B cell (primary cell): ENCODE results near the gene GTF3C4. TPM values are rescaled to one million over a fixed set of nuclear protein-coding genes. Genes with fewer than 3 reads are reported as not detected.

Source experiments
- ATAC-seq: fragments of 200-7000 bp; cut with Tn5 transposase; one replicate; pipeline ENCODE4 v1.10.0; 2021; ENCODE audit warnings: low read depth, mild to moderate bottlenecking, moderate number of reproducible peaks, moderate library complexity
- CTCF ChIA-PET: fragments of 350-600 bp; sonication (Branson Sonifier 250); formaldehyde crosslinking; loops from one replicate; lab custom pipeline; 2021; ENCODE audit warnings: antibody characterized with exemption, inconsistent platforms; lab: Charles Lee
- POLR2A ChIA-PET: fragments of 350-600 bp; sonication (Branson Sonifier 250); formaldehyde crosslinking; loops from one replicate; lab custom pipeline; 2021; ENCODE audit warnings: antibody characterized with exemption; lab: Charles Lee
- DNase-seq: peaks from one replicate; pipeline ENCODE4 v3.0.0; 2013
- H2AFZ ChIP-seq: 2 replicates; pipeline ENCODE4 v1.6.1; 2012; ENCODE audit warnings: mild to moderate bottlenecking, low read depth, low read length; ENCODE audit not compliant: insufficient read depth, poor library complexity, severe bottlenecking
- H3K27ac ChIP-seq, 2 donors: 1 replicate in 1 of 2; 2 replicates in 1 of 2; pipeline ENCODE4 v1.5.1; 2012 to 2013; ENCODE audit warnings: low read length in 2 of 2, mild to moderate bottlenecking in 2 of 2, moderate library complexity in 1 of 2
- H3K27me3 ChIP-seq, 4 experiments: fragments of 200-600 bp in 1 of 4; sonication (generic) in 1 of 4; replicated peaks in 1 of 4; 1 replicate in 2 of 4; 2 replicates in 2 of 4; pipeline versions ENCODE4 v1.6.1 to v1.7.0; 2013 to 2016; ENCODE audit warnings: low read length in 3 of 4, mild to moderate bottlenecking in 2 of 4, mixed read lengths in 1 of 4, moderate library complexity in 1 of 4; ENCODE audit not compliant: insufficient read depth in 4 of 4, control insufficient read depth in 3 of 4; ENCODE audit errors: control extremely low read depth in 1 of 4
- H3K36me3 ChIP-seq, 2 experiments: replicated peaks in 1 of 2; 1 replicate in 1 of 2; 2 replicates in 1 of 2; pipeline versions ENCODE4 v1.6.1 to v1.7.1; 2013; ENCODE audit warnings: low read length in 1 of 2; ENCODE audit not compliant: insufficient read depth in 2 of 2, control insufficient read depth in 1 of 2; ENCODE audit errors: control extremely low read depth in 1 of 2, extremely low read depth in 1 of 2
- H3K4me1 ChIP-seq, 2 donors: fragments of 200-600 bp in 1 of 2; sonication (generic) in 1 of 2; 1 replicate in 1 of 2; 2 replicates in 1 of 2; pipeline versions ENCODE4 v1.5.1 to v1.6.1; 2013 to 2017; ENCODE audit warnings: low read length in 2 of 2; ENCODE audit not compliant: control insufficient read depth in 2 of 2, insufficient read depth in 2 of 2
- H3K4me2 ChIP-seq: replicated peaks from 2 replicates; pipeline ENCODE3; 2012; ENCODE audit warnings: mild to moderate bottlenecking, low read depth, low read length; ENCODE audit not compliant: poor library complexity, severe bottlenecking
- H3K4me3 ChIP-seq, 5 experiments: fragments of 200-600 bp in 1 of 5; sonication (generic) in 1 of 5; 1 replicate in 3 of 5; 2 replicates in 2 of 5; pipeline versions ENCODE4 v1.5.1 to v1.7.0; 2011 to 2016; ENCODE audit warnings: low read length in 4 of 5, mild to moderate bottlenecking in 4 of 5, low read depth in 2 of 5, control low read depth in 1 of 5, moderate library complexity in 1 of 5; ENCODE audit not compliant: insufficient read depth in 1 of 5; ENCODE audit errors: control extremely low read depth in 1 of 5, extremely low read depth in 1 of 5
- H3K79me2 ChIP-seq: fragments of 200-600 bp; sonication (generic); one replicate; pipeline ENCODE4 v1.6.0; 2016; ENCODE audit warnings: low read length; ENCODE audit not compliant: control insufficient read depth, insufficient read depth
- H3K9ac ChIP-seq: fragments of 200-600 bp; sonication (generic); 2 replicates; pipeline ENCODE4 v1.6.1; 2017; ENCODE audit warnings: mild to moderate bottlenecking, low read length, moderate library complexity
- H3K9me3 ChIP-seq, 3 donors: one replicate each; pipeline versions ENCODE4 v1.6.1 to v1.7.1; 2013; ENCODE audit warnings: low read length in 2 of 3; ENCODE audit not compliant: control insufficient read depth in 2 of 3, insufficient read depth in 1 of 3; ENCODE audit errors: control extremely low read depth in 1 of 3
- H4K20me1 ChIP-seq: 2 replicates; pipeline ENCODE4 v1.6.0; 2012; ENCODE audit warnings: mild to moderate bottlenecking, low read length; ENCODE audit not compliant: insufficient read depth, control insufficient read depth, poor library complexity, severe bottlenecking
- H3K27ac Mint-ChIP-seq: one replicate; pipeline ENCODE4 v1.8.0; 2021; ENCODE audit warnings: mixed read lengths
- H3K27me3 Mint-ChIP-seq: one replicate; pipeline ENCODE4 v1.8.0; 2021; ENCODE audit warnings: mixed read lengths
- H3K4me1 Mint-ChIP-seq: one replicate; pipeline ENCODE4 v1.8.0; 2021; ENCODE audit warnings: mixed read lengths
- H3K4me3 Mint-ChIP-seq: one replicate; pipeline ENCODE4 v1.8.0; 2021; ENCODE audit warnings: mixed read lengths
- H3K9me3 Mint-ChIP-seq: one replicate; pipeline ENCODE4 v1.8.0; 2022; ENCODE audit warnings: mixed read lengths; ENCODE audit not compliant: insufficient read depth
- CTCF ChIP-seq: fragments of 200-600 bp; IDR thresholded peaks from one replicate; pipeline ENCODE4 v1.8.0; 2022; ENCODE audit warnings: antibody characterized with exemption, mild to moderate bottlenecking
- EZH2 ChIP-seq: IDR thresholded peaks from 2 replicates; pipeline ENCODE4 v1.6.1; 2012; ENCODE audit warnings: borderline replicate concordance, low read depth, mild to moderate bottlenecking, moderate library complexity, low read length; ENCODE audit not compliant: insufficient read depth, poor library complexity, severe bottlenecking
- WGBS: methylation state at CpG from one replicate; pipeline ENCODE4 v1.1.5; 2013; ENCODE audit warnings: missing lambda C conversion rate; ENCODE audit not compliant: insufficient coverage; 5-methylcytosine and 5-hydroxymethylcytosine counted together
- intact Hi-C: fragments of 100-400 bp; cut with micrococcal nuclease; formaldehyde crosslinking; loops from one replicate; pipeline ENCODE4 v1.10.0; 2022
- polyA plus RNA-seq: library from polyadenylated mRNA; depleted of rRNA; stranded (reverse); fragments of >200 nt; gene quantifications from 2 replicates; pipeline ENCODE4 v1.2.3, GENCODE V29; 2012
- total RNA-seq, 2 donors: library from RNA; stranded (reverse); fragments of 120-200 nt in 1 of 2; gene quantifications; 1 replicate in 1 of 2; 2 replicates in 1 of 2; pipeline versions ENCODE4 v1.2.3 to v1.2.4, GENCODE V29; 2013 to 2022

GTF3C4 gene
- total and polyA plus RNA-seq, 2 donors (not counting 1 experiment from before 2014, with no cell fraction given): 1.5 to 17.0 TPM

- Histone ChIP-seq H3K27ac (no peak overlapping the region), H3K4me3 (no peak overlapping the region), H4K20me1 (no peaks in the 10 kb centered on the region), H2AFZ (no peak overlapping the region), H3K4me2 (no peak overlapping the region), H3K4me1 (no peaks in the 10 kb centered on the region), H3K79me2 (no peaks in the 10 kb centered on the region), H3K9ac (no peak overlapping the region), H3K9me3 (no peaks in the 10 kb centered on the region), H3K36me3 (no peaks in the 10 kb centered on the region), H3K27me3 (peaks cover 0 to 34% (median 14%) of the 10 kb centered on the region in 4 experiments)
- no peaks in the 10 kb centered on the region for H3K9me3 Mint-ChIP-seq
- TF ChIP-seq CTCF (no peak), EZH2 (no peak)
- H3K27me3 Mint-ChIP-seq: peaks cover 40% of the 10 kb centered on the region
- CTCF ChIA-PET: no interaction called here
- no peak for DNase-seq
- H3K27ac Mint-ChIP-seq: no peak overlapping the region
- H3K4me3 Mint-ChIP-seq: no peak overlapping the region
- POLR2A ChIA-PET: no interaction called here
- peaks cover 4% of the 10 kb centered on the region for H3K4me1 Mint-ChIP-seq
- intact Hi-C loops: no loop called here
- ATAC-seq: no peak
- WGBS: 79% methylated on average over 17 of the region's 17 CpGs
These were observed 72.6 kb downstream of the GTF3C4 start for GRCh38 chr9:132742821-132743311.

- H2AFZ ChIP-seq: no peak overlapping the region
- no peaks in the 10 kb centered on the region for H4K20me1 ChIP-seq
- ATAC-seq (no peak), DNase-seq (no peak)
- Mint-ChIP-seq H3K9me3 (no peaks in the 10 kb centered on the region), H3K27me3 (peaks cover 40% of the 10 kb centered on the region), H3K27ac (no peak overlapping the region), H3K4me1 (peaks cover 4% of the 10 kb centered on the region), H3K4me3 (no peak overlapping the region)
- no peaks in the 10 kb centered on the region for H3K79me2 ChIP-seq
- H3K9ac ChIP-seq: no peak overlapping the region
- ChIA-PET POLR2A (no interaction called here), CTCF (no interaction called here)
- no peak overlapping the region for H3K4me2 ChIP-seq
- intact Hi-C loops: no loop called here
- H3K9me3 ChIP-seq: no peaks in the 10 kb centered on the region
- no peaks in the 10 kb centered on the region for H3K4me1 ChIP-seq
- H3K36me3 ChIP-seq: no peaks in the 10 kb centered on the region
- 77% methylated on average over 9 of the region's 13 CpGs for WGBS
- H3K27ac ChIP-seq: no peak overlapping the region
- no peak overlapping the region for H3K4me3 ChIP-seq
- peaks cover 0 to 34% (median 14%) of the 10 kb centered on the region in 4 experiments for H3K27me3 ChIP-seq
- TF ChIP-seq CTCF (no peak), EZH2 (no peak)
These were observed 73.7 kb downstream of the GTF3C4 start for GRCh38 chr9:132743931-132744479.

Other genes starting within 250 kb of the GTF3C4 start
- gene BARHL1, start 87.9 kb upstream of the GTF3C4 start, total RNA-seq: not detected in 2 replicates
- gene BARHL1, start 87.9 kb upstream of the GTF3C4 start, polyA plus RNA-seq: not detected in 2 replicates
- gene DDX31, start 481 bp upstream of the GTF3C4 start, total RNA-seq: 22.2 and 22.7 TPM in 2 replicates
- gene DDX31, start 481 bp upstream of the GTF3C4 start, polyA plus RNA-seq: 16.4 and 18.8 TPM in 2 replicates
- gene AK8, start 207.8 kb downstream of the GTF3C4 start, total RNA-seq: 1.9 and 4.4 TPM in 2 replicates
- gene AK8, start 207.8 kb downstream of the GTF3C4 start, polyA plus RNA-seq: 1.8 and 8.6 TPM in 2 replicates
- 2.4 and 2.8 TPM in 2 replicates for gene SPACA9, start 208.4 kb downstream of the GTF3C4 start, total RNA-seq
- 2.9 and 4.5 TPM in 2 replicates for gene SPACA9, start 208.4 kb downstream of the GTF3C4 start, polyA plus RNA-seq